Measurements from ENCODE around the gene GH1.

The GH1 gene

GRCh38 chr17:63939401-63939800 lies 20.8 kb upstream of the GH1 start:
- H3K4me2 ChIP-seq: no peak overlapping the region
- no peak overlapping the region for H3K4me3 ChIP-seq (IDR thresholded peaks at IDR 0.05; ENCODE audit: insufficient read depth, low read depth, low read length)
- no peak overlapping the region for H3K27ac ChIP-seq
- no peaks in the 10 kb centered on the region; the same call in 1 of the 2 replicates for H3K27me3 ChIP-seq (ENCODE audit: insufficient read depth, low read depth)
- H3K4me1 ChIP-seq (ENCODE audit: low read depth, poor library complexity, severe bottlenecking): no peaks in the 10 kb centered on the region
- no peak overlapping the region for H2AFZ ChIP-seq (ENCODE audit: low read depth)
- H3K36me3 ChIP-seq (ENCODE audit: insufficient read depth): no peaks in the 10 kb centered on the region
- TF ChIP-seq CTCF (conservative IDR thresholded peaks at IDR 0.05; ENCODE audit: low read depth, low read length): no peak
- H4K20me1 ChIP-seq (ENCODE audit: insufficient read depth): no peaks in the 10 kb centered on the region
- H3K79me2 ChIP-seq (ENCODE audit: insufficient read depth, low read depth): no peaks in the 10 kb centered on the region
- H3K9ac ChIP-seq: no peak overlapping the region

GRCh38 chr17:63937920-63938319 lies 19.3 kb upstream of the GH1 start:
- Histone ChIP-seq H2AFZ (ENCODE audit: low read depth) (no peak overlapping the region), H3K36me3 (ENCODE audit: insufficient read depth) (no peaks in the 10 kb centered on the region), H4K20me1 (ENCODE audit: insufficient read depth) (no peaks in the 10 kb centered on the region), H3K79me2 (ENCODE audit: insufficient read depth, low read depth) (no peaks in the 10 kb centered on the region), H3K4me3 (IDR thresholded peaks at IDR 0.05; ENCODE audit: insufficient read depth, low read depth, low read length) (no peak overlapping the region), H3K27ac (no peak overlapping the region), H3K27me3 (ENCODE audit: insufficient read depth, low read depth) (no peaks in the 10 kb centered on the region; the same call in 1 of the 2 replicates), H3K9ac (no peak overlapping the region), H3K4me2 (no peak overlapping the region), H3K4me1 (ENCODE audit: low read depth, poor library complexity, severe bottlenecking) (no peaks in the 10 kb centered on the region)
- TF ChIP-seq CTCF (conservative IDR thresholded peaks at IDR 0.05; ENCODE audit: low read depth, low read length): no peak

GRCh38 chr17:63937319-63937718 lies 18.7 kb upstream of the GH1 start:
- H2AFZ ChIP-seq (ENCODE audit: low read depth): no peak overlapping the region
- no peak overlapping the region for H3K9ac ChIP-seq
- no peak overlapping the region for H3K4me3 ChIP-seq (IDR thresholded peaks at IDR 0.05; ENCODE audit: insufficient read depth, low read depth, low read length)
- no peak overlapping the region for H3K27ac ChIP-seq
- no peaks in the 10 kb centered on the region; the same call in 1 of the 2 replicates for H3K27me3 ChIP-seq (ENCODE audit: insufficient read depth, low read depth)
- no peaks in the 10 kb centered on the region for H3K79me2 ChIP-seq (ENCODE audit: insufficient read depth, low read depth)
- H4K20me1 ChIP-seq (ENCODE audit: insufficient read depth): no peaks in the 10 kb centered on the region
- H3K4me2 ChIP-seq: no peak overlapping the region
- no peaks in the 10 kb centered on the region for H3K36me3 ChIP-seq (ENCODE audit: insufficient read depth)
- H3K4me1 ChIP-seq (ENCODE audit: low read depth, poor library complexity, severe bottlenecking): no peaks in the 10 kb centered on the region
- TF ChIP-seq CTCF (conservative IDR thresholded peaks at IDR 0.05; ENCODE audit: low read depth, low read length): no peak

DNA sequence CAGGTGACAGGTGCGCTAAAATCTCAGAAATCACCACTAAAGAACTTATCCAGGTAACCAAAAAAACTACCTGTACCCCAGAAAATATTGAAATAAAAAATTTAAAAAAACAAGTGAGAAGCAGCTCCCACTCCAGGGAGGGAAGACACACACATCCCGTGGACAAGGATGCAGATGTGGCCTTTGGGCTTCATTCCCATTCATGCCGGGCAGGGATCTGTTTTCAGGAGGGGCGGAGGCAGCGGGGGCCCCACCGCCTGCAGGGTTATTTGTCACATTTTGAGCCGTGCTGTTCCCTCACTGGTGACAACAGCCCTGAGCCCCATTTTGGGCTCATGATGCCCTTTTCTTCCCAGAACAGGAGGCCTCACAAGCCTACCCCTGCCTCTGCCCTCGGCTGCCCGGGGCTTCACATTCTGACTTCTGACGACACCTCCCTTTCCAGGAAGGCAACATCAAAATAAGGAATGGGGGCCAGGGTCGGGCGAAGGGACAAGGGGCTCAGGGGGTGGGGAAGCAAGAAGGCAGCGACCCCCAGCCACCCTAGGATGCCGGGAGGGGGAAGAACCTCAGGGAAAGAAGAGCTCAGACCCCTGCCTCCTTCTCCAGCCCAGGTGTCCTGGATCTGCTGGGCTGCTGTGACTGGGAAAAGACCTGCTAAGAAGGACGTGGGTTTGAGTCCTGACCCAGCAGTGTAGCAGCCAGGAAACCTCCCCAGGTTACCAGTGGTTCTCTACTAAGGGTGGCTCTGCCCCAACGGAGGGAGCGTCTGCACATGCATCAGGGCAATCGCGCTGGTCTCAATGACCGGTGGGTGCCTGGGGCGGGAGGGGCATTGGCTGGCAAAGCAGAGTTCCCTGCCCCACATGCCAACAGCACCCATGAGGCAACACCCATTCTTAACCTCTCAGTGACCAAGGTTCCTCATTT lies 15.8 kb upstream of the GH1 start:
- no peaks in the 10 kb centered on the region for H4K20me1 ChIP-seq (ENCODE audit: insufficient read depth)
- H3K79me2 ChIP-seq (ENCODE audit: insufficient read depth, low read depth): no peaks in the 10 kb centered on the region
- H3K27ac ChIP-seq: no peak overlapping the region
- no peak overlapping the region for H3K4me3 ChIP-seq (IDR thresholded peaks at IDR 0.05; ENCODE audit: insufficient read depth, low read depth, low read length)
- no peak overlapping the region for H3K4me2 ChIP-seq
- no peaks in the 10 kb centered on the region for H3K27me3 ChIP-seq (ENCODE audit: insufficient read depth, low read depth)
- H3K4me1 ChIP-seq (ENCODE audit: low read depth, poor library complexity, severe bottlenecking): no peaks in the 10 kb centered on the region
- H2AFZ ChIP-seq (ENCODE audit: low read depth): no peak overlapping the region
- H3K36me3 ChIP-seq (ENCODE audit: insufficient read depth): no peaks in the 10 kb centered on the region
- no peak for TF ChIP-seq CTCF (conservative IDR thresholded peaks at IDR 0.05; ENCODE audit: low read depth, low read length)
- no peak overlapping the region for H3K9ac ChIP-seq

Measured in KMS-11 (cell line).